IPS-18c (cell line): ENCODE measurements around the gene CKAP5.
A peak's percentile ranks its signal among the peaks of the same experiment; 100 is the strongest.

ENCODE experiments used
- H3K4me3 ChIP-seq: 2 replicates; pipeline ENCODE4 v1.7.0; 2013; ENCODE audit warnings: low read depth, mild to moderate bottlenecking, low read length, moderate library complexity; ENCODE audit not compliant: insufficient read depth
- H3K9me3 ChIP-seq: one replicate; pipeline ENCODE4 v1.6.1; 2013; ENCODE audit warnings: mild to moderate bottlenecking, low read length, moderate library complexity; ENCODE audit not compliant: control insufficient read depth, insufficient read depth

The CKAP5 gene

GRCh38 chr11:46845740-46846509 lies at the start of gene CKAP5:
Gene CKAP5 (minus strand): TSS chr11:46846280. CDS start chr11:46821231, 25,049 bp downstream.
- peak within 1 kb of the TSS; percentile 89 for H3K4me3 ChIP-seq
- peaks cover 2% of the 10 kb centered on the region for H3K9me3 ChIP-seq

DNA sequence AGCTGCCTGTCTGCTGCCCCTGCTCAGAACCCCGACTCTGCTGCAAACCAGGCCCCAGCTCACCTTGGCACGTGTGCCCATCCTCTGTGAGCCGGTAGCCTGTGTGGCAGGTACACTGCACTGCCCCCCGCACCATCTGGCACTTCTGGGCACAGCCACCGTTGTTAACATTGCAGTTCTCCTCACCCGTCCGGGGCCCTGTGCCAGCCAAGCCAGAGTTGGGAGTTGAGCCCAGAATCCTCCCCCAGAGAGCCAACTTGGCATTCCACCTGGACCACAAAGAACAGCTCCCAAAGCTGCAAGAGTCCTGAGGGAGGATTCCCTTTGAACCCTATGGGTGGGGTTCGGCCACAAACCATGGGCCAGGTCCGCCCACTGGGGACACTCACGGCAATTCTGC lies 49.7 kb upstream of the CKAP5 start:
- H3K9me3 ChIP-seq: peaks cover 2% of the 10 kb centered on the region
- no peak overlapping the region for H3K4me3 ChIP-seq

- H3K4me3 ChIP-seq: no peak overlapping the region
- H3K9me3 ChIP-seq: peaks cover 2% of the 10 kb centered on the region
Observed at GRCh38 chr11:46894961-46895360, 48.9 kb upstream of the CKAP5 start.

- no peak overlapping the region for H3K4me3 ChIP-seq
- H3K9me3 ChIP-seq: peaks cover 2% of the 10 kb centered on the region
Observed at GRCh38 chr11:46894506-46894905, 48.4 kb upstream of the CKAP5 start.

DNA sequence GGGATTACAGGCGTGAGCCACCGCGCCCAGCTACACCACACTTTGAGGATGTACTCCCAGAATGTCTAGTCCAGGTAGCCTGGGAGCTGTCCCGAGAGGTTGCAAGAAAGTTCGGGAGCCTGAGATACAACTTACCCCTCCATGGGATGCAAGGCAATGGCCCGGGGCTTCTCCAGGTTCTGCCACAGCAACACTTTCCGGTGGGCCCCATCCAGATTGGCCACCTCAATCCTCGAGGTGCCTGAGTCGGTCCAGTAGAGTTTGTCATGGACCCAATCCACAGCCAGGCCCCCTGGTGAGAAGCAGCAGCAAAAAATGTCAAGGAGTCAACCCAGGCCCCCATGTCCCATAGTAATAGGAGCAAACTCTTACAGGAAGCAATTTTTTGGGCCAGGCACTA lies 46.8 kb upstream of the CKAP5 start:
- H3K9me3 ChIP-seq: no peaks in the 10 kb centered on the region
- H3K4me3 ChIP-seq: no peak overlapping the region

- H3K4me3 ChIP-seq: no peak overlapping the region
- no peaks in the 10 kb centered on the region for H3K9me3 ChIP-seq
Observed at GRCh38 chr11:46892109-46892508, 46.0 kb upstream of the CKAP5 start.

- Histone ChIP-seq H3K9me3 (no peaks in the 10 kb centered on the region), H3K4me3 (no peak overlapping the region)
Observed at GRCh38 chr11:46890665-46891064, 44.6 kb upstream of the CKAP5 start.

- Histone ChIP-seq H3K9me3 (no peaks in the 10 kb centered on the region), H3K4me3 (no peak overlapping the region)
Observed at GRCh38 chr11:46889689-46890475, 43.8 kb upstream of the CKAP5 start.

DNA sequence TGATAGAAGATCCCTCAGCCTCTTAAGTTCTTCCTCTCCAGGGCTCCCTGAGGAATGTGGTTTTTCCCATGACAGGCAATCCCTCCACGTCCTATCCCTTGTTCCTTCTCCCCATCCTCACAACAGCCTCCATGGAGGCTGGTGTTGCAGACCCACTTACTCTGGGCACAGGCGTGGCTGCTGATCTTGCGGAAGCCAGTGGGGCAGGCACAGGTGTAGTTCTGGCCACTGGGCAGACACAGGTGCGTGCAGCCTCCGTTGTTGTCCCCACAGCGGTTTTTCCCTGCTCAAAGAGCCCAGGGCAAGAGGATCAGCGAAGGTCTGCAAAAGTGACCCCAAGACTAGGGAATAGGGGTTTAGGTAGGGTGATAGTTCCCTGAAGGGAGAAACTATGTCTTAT lies 43.2 kb upstream of the CKAP5 start:
- no peak overlapping the region for H3K4me3 ChIP-seq
- no peaks in the 10 kb centered on the region for H3K9me3 ChIP-seq

- Histone ChIP-seq H3K9me3 (no peaks in the 10 kb centered on the region), H3K4me3 (no peak overlapping the region)
Observed at GRCh38 chr11:46888636-46889035, 42.6 kb upstream of the CKAP5 start.

GRCh38 chr11:46886211-46886610 lies 40.1 kb upstream of the CKAP5 start:
- H3K9me3 ChIP-seq: no peaks in the 10 kb centered on the region
- H3K4me3 ChIP-seq: no peak overlapping the region

DNA sequence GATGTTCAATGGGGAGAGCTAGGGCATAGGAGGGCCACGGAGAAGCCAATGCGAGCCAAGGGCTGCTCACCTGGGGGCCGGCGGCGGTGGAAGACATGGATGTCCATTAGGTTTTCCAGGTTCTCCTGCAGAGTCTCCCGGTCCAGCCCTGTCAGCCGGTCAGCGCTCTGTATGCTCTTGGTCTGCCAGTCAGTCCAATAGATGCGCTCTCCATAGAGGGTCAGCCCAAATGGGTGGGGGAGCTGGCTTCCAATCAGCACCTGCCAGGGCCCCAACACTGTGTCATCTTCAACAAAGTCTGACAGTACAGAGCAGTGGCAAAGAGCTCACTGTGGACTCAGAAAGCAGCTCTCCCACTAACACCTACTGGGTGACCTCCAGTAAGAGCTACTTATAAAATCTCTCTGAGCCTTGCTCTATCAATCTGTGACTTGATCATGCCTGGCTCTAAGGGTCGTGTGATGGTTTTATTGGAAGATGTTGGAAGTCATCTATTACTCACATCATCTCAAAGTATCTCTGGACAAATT lies 33.0 kb upstream of the CKAP5 start:
- H3K9me3 ChIP-seq: no peaks in the 10 kb centered on the region
- no peak overlapping the region for H3K4me3 ChIP-seq

DNA sequence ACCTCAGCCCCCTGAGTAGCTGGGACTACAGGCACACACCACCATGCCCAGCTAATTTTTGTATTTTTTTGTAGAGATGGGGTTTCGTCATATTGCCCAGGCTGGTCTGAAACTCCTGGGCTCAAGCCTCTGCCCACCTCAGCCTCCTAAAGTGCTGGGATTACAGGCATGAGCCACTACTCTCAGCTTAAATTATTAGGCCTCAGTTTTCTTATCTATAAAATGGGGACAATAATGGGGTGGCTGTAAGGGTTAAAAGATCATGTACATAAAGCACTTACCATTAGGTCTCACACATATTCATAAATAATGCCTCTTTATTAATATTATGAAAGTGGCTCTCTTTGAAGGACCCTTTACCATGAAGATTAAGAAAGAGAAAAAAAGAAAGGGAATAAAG lies 31.5 kb upstream of the CKAP5 start:
- H3K4me3 ChIP-seq: no peak overlapping the region

GRCh38 chr11:46876471-46876870 lies 30.4 kb upstream of the CKAP5 start:
- Histone ChIP-seq H3K4me3 (no peak overlapping the region), H3K9me3 (no peaks in the 10 kb centered on the region)

More for the DNA sequence above, 31.5 kb upstream of the CKAP5 start:
- no peaks in the 10 kb centered on the region for H3K9me3 ChIP-seq

- Histone ChIP-seq H3K4me3 (no peak overlapping the region), H3K9me3 (no peaks in the 10 kb centered on the region)
Observed at GRCh38 chr11:46874586-46874985, 28.5 kb upstream of the CKAP5 start.

GRCh38 chr11:46868912-46869311 lies 22.8 kb upstream of the CKAP5 start:
- Histone ChIP-seq H3K4me3 (no peak overlapping the region), H3K9me3 (no peaks in the 10 kb centered on the region)

GRCh38 chr11:46865340-46865739 lies 19.3 kb upstream of the CKAP5 start:
- no peaks in the 10 kb centered on the region for H3K9me3 ChIP-seq
- no peak overlapping the region for H3K4me3 ChIP-seq

- Histone ChIP-seq H3K9me3 (no peaks in the 10 kb centered on the region), H3K4me3 (no peak overlapping the region)
Observed at GRCh38 chr11:46860218-46860617, 14.1 kb upstream of the CKAP5 start.
